Measurements from ENCODE around the gene SRM.

DNA sequence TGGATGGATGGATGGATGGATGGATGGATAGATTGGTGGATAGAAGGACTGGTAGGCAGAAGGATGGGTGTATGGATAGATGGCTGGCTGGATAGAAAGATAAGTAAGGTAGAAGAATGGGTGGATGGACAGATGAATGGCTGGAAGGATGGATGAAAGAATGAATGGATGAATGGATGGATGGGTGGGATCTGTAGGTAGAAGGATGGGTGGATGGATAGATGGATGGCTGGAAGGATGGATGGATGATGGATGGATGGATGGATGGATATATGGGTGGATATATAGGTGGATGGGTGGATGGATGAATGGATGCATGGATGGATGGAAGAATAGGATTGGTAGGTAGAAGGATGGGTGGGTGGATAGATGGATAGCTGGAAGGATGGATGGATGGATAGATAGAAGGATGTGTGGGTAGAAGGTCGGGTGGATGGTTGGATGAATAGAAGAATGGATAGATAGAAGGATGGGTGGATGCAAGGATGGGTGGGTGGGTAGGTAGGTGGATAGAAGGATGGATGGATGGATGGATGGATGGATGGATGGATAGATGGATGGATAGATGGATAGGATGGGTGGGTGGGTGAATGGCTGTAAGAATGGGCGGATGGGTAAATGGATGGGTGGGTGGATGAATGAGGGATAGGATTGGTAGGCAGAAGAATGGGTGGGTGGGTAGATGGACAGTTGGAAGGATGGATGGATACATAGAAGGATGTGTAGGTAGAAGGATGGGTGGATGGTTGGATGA is 20.3 kb downstream of the SRM start:
- TF ChIP-seq, protein P1, sequence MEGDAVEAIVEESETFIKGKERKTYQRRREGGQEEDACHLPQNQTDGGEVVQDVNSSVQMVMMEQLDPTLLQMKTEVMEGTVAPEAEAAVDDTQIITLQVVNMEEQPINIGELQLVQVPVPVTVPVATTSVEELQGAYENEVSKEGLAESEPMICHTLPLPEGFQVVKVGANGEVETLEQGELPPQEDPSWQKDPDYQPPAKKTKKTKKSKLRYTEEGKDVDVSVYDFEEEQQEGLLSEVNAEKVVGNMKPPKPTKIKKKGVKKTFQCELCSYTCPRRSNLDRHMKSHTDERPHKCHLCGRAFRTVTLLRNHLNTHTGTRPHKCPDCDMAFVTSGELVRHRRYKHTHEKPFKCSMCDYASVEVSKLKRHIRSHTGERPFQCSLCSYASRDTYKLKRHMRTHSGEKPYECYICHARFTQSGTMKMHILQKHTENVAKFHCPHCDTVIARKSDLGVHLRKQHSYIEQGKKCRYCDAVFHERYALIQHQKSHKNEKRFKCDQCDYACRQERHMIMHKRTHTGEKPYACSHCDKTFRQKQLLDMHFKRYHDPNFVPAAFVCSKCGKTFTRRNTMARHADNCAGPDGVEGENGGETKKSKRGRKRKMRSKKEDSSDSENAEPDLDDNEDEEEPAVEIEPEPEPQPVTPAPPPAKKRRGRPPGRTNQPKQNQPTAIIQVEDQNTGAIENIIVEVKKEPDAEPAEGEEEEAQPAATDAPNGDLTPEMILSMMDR (IDR thresholded peaks at IDR 0.05; ENCODE audit: poor library complexity, severe bottlenecking), result no peak
- TF ChIP-seq MXI1 (conservative IDR thresholded peaks at IDR 0.05; ENCODE audit: poor library complexity, severe bottlenecking), result no peak

Measured in neural cell (in vitro differentiated cells).